Kidney (tissue), 14 donors: ENCODE results near the gene CAPRIN1. TPM values are rescaled to one million over a fixed set of nuclear protein-coding genes. Genes with fewer than 3 reads are reported as not detected.

ENCODE experiments used
- DNase-seq, 5 donors: peaks; one replicate each; pipeline ENCODE4 v3.0.0-alpha.2; 2013 to 2020
- FAIRE-seq: peaks from 2 replicates; lab custom pipeline; 2012; peaks lifted over from hg19 to GRCh38; lab: Jason Lieb, UNC
- H3K27ac ChIP-seq, 2 donors: one replicate each; pipeline ENCODE4 v1.7.0; 2013; ENCODE audit warnings: low read depth in 2 of 2, low read length in 2 of 2, inconsistent platforms in 1 of 2
- H3K27me3 ChIP-seq: one replicate; pipeline ENCODE4 v1.7.1; 2013; ENCODE audit warnings: low read length, inconsistent platforms; ENCODE audit not compliant: control insufficient read depth, insufficient read depth
- H3K36me3 ChIP-seq, 3 donors: one replicate each; pipeline versions ENCODE4 v1.7.0 to v1.7.1; 2013; ENCODE audit warnings: low read length in 3 of 3, control low read depth in 1 of 3, inconsistent platforms in 1 of 3; ENCODE audit not compliant: insufficient read depth in 3 of 3, control insufficient read depth in 2 of 3
- H3K4me1 ChIP-seq, 3 donors: one replicate each; pipeline versions ENCODE4 v1.7.0 to v1.7.1; 2013; ENCODE audit warnings: low read length in 3 of 3, inconsistent platforms in 1 of 3, low read depth in 1 of 3; ENCODE audit not compliant: control insufficient read depth in 2 of 3, insufficient read depth in 2 of 3
- H3K4me3 ChIP-seq, 3 donors: one replicate each; pipeline versions ENCODE4 v1.7.0 to v1.8.1; 2013; ENCODE audit warnings: low read length in 3 of 3, control low read depth in 1 of 3, inconsistent platforms in 1 of 3
- H3K9ac ChIP-seq, 3 donors: one replicate each; pipeline versions ENCODE4 v1.7.0 to v1.7.1; 2013; ENCODE audit warnings: low read length in 3 of 3, control low read depth in 1 of 3, inconsistent platforms in 1 of 3
- H3K9me3 ChIP-seq, 3 donors: one replicate each; pipeline versions ENCODE4 v1.7.0 to v1.7.1; 2013; ENCODE audit warnings: low read length in 3 of 3, control low read depth in 1 of 3, inconsistent platforms in 1 of 3; ENCODE audit not compliant: control insufficient read depth in 2 of 3, insufficient read depth in 1 of 3
- CTCF ChIP-seq: IDR thresholded peaks from 3 replicates; pipeline ENCODE4 v1.5.1; 2012; ENCODE audit warnings: mild to moderate bottlenecking, moderate library complexity, borderline replicate concordance; ENCODE audit not compliant: insufficient read depth; ENCODE audit errors: extremely low read depth
- intact Hi-C: fragments of 100-400 bp; cut with DNase I; formaldehyde crosslinking; loops from one replicate; pipeline ENCODE4 v1.11.1; 2022
- polyA plus RNA-seq: library from polyadenylated mRNA; stranded (reverse); fragments of 350-450 nt; fragmentation: Illumina TruSeq; extraction: RNeasy Lipid Tissue Mini Kit (QIAGEN cat#74804); gene quantifications from one replicate; pipeline ENCODE4 v1.2.3, GENCODE V29; 2014; ENCODE audit warnings: low read depth, low replicate concordance; ENCODE audit not compliant: insufficient read depth
- total RNA-seq: library from RNA; stranded (reverse); fragmentation: NEBNext Ultra II Directional; extraction: Animal tissue kit (Norgen Biotek cat#: 25700); gene quantifications from one replicate; pipeline ENCODE4 v1.2.1, GENCODE V29; 2021
- donor health status: control.
- donor health status: control.
- donor health status: control.
- donor health status: control.
- donor health status: control.
- donor health status: DM: yes; HTN: yes; CAD: no.
- donor health status: Normal renal cell carcinoma (clear cell type).

The CAPRIN1 gene
- total and polyA plus RNA-seq, 2 donors from 2014 or later: 83.3 to 174 TPM

- intact Hi-C loops: no loop called here
- Histone ChIP-seq H3K27me3 (no peaks in the 10 kb centered on the region), H3K9ac (no peak overlapping the region), H3K9me3 (no peaks in the 10 kb centered on the region), H3K4me3 (no peak overlapping the region), H3K4me1 (no peaks in the 10 kb centered on the region), H3K36me3 (peaks cover 7 to 44% (median 16%) of the 10 kb centered on the region in 3 donors), H3K27ac (no peak overlapping the region)
- no peak for TF ChIP-seq CTCF
- FAIRE-seq (no peak), DNase-seq (no peak)
These were observed 23.8 kb downstream of the CAPRIN1 start for GRCh38 chr11:34075178-34075820.

- DNase-seq: no peak
- no peak for FAIRE-seq
- Histone ChIP-seq H3K36me3 (peaks cover 14 to 68% (median 32%) of the 10 kb centered on the region in 3 donors), H3K9ac (no peak overlapping the region), H3K27ac (no peak overlapping the region), H3K9me3 (no peaks in the 10 kb centered on the region), H3K4me3 (no peak overlapping the region), H3K4me1 (no peaks in the 10 kb centered on the region), H3K27me3 (no peaks in the 10 kb centered on the region)
- TF ChIP-seq CTCF: no peak
- intact Hi-C loops: no loop called here
These were observed 29.1 kb downstream of the CAPRIN1 start for GRCh38 chr11:34080609-34081008.

GRCh38 chr11:34084637-34085036, 33.1 kb downstream of the CAPRIN1 start:
- FAIRE-seq (no peak), DNase-seq (no peak)
- H3K4me3 ChIP-seq: no peak overlapping the region
- no peaks in the 10 kb centered on the region for H3K4me1 ChIP-seq
- H3K27me3 ChIP-seq: no peaks in the 10 kb centered on the region
- H3K27ac ChIP-seq: no peak overlapping the region
- H3K9ac ChIP-seq: no peak overlapping the region
- intact Hi-C loops: no loop called here
- no peak for TF ChIP-seq CTCF
- no peaks in the 10 kb centered on the region for H3K9me3 ChIP-seq
- H3K36me3 ChIP-seq: peaks cover 16 to 59% (median 37%) of the 10 kb centered on the region in 3 donors
